AML-193 (cell line): ENCODE measurements around the gene TENT4B.
A peak's percentile ranks its signal among the peaks of the same experiment; 100 is the strongest.

ENCODE experiments used
- DNase-seq, 2 experiments: peaks; one replicate each; lab custom pipeline; 2025; lab: John Stamatoyannopoulos, UW

The TENT4B gene

DNA sequence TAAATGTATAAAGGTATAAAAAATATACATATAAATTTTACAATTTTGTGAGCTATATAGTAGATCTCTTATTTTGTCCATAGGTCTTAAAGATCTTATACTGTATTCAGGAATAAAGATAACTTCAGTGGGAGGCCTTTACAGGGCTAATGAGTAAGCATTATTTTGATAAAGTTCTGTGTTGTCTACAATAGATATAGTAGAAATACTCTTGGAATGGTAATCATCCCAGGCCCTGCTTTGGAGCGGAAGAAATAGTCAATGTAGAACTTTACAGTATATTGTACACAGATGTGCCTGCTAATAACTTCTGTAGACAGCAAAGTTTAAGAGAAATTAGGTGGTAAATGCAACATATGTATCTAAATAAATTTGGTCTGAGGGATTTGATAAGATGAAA is 42.6 kb downstream of the TENT4B start:
- no peak for DNase-seq

- DNase-seq = no peak
Observed at GRCh38 chr16:50197582-50197981, 44.5 kb downstream of the TENT4B start.

DNA sequence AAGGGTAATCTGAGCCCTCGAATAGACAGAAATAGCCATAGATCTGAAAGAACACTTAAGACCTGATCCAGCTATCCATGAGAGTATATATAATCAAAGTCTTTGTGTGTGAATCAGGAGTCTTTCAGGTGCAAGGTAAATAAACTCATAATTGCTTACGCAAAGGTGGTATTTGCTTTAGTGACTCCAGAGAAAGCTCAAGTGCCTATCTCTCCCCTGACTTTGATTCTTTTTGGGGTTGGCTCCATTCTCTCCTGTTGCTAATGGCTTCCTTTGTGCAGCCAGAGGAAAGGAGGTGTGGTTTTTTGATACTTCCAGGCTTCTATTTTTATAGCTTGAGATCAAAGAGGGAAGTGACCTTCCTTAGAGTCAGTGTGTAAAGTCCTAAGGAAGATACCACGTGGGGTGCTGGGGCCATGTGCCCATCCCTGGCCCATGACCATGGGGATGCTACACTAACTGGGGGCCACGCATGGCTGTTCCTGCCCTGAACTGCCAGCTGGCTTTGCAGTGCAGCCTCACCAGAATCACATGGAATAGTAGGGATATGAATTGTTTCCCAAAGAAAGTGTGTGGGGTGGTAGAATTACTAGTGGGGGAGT is 45.8 kb downstream of the TENT4B start:
- no peak for DNase-seq

- no peak for DNase-seq
Observed at GRCh38 chr16:50201787-50202186, 48.7 kb downstream of the TENT4B start.

GRCh38 chr16:50202926-50203624 is 50.0 kb downstream of the TENT4B start:
- DNase-seq = no peak

- DNase-seq = no peak
Observed at GRCh38 chr16:50203681-50204080, 50.6 kb downstream of the TENT4B start.

GRCh38 chr16:50204453-50205108 is 51.5 kb downstream of the TENT4B start:
- DNase-seq = no peak

GRCh38 chr16:50207652-50208051 is 54.5 kb downstream of the TENT4B start:
- no peak for DNase-seq

DNA sequence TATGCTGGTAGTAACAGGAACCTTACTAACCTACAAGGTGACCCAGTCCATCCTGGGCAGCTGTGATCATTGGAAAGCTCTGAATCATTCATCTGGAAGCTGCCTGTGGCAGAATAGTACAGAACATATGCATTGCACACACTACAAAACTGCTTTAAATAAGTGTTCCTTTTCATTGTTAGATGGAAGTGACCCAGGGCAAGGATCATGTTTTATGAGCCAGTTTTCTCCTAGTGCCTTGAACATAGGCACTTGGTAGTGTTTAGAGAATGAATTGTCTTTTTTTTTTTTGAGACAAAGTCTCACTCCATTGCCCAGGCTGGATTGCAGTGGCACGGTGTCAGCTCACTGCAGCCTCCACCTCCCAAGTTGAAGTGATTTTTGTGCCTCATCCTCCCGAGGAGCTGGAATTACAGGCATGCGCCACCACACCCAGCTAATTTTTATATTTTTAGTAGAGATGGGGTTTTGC is 55.4 kb downstream of the TENT4B start:
- DNase-seq = no peak

- peak; percentile 34 to 37 for DNase-seq
Observed at GRCh38 chr16:50209546-50210265, 56.6 kb downstream of the TENT4B start.

GRCh38 chr16:50210266-50211038 is 57.3 kb downstream of the TENT4B start:
- DNase-seq = peak; percentile 66 to 69

GRCh38 chr16:50213939-50214519 is 60.9 kb downstream of the TENT4B start:
- peak; percentile 59 to 63 for DNase-seq

GRCh38 chr16:50215680-50216079 is 62.6 kb downstream of the TENT4B start:
- DNase-seq = no peak

DNA sequence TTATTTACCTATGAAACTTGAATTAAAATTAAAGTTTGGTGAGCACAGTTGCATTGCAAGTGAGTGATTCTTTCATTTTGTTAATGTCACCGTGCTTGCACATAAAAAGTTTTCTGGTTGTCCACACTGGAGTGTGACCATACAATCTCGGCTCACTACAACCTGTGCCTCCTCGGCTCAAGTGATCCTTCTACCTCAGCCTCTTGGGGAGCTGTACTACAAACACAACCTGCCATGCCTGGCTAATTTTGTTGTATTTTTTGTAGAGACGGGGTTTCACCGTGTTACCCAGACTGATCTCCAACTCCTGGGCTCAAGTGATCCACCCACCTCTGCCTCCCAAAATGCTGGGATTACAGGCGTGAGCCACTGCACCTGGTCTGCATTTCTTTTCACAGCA is 63.1 kb downstream of the TENT4B start:
- no peak for DNase-seq

DNA sequence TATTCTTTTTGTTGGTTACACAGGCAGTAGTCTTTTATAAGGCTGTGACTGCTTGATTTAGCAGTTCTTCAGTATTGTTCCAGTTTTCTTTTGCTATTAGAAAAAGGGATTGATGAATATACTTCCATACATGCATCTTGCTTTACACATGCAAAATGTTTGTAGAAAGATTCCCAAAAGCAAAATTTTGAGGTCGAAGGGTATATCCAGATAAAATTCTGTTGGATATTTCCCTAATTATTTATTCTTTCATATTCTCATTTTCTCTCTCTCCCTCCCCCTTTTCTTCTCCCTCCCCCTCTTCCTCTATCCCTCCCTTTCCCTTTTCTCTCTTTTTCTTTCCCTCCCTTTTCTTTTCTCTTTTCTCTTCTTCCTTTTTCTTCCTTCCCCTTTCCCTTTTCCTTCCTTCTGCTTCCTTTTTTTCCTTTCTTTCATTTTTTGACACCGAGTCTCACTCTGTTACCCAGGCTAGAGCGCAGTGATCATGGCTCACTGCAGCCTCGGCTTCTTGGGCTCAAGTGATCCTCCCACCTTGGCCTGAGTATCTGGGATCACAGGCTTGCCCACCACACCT is 66.4 kb downstream of the TENT4B start:
- DNase-seq = no peak

DNA sequence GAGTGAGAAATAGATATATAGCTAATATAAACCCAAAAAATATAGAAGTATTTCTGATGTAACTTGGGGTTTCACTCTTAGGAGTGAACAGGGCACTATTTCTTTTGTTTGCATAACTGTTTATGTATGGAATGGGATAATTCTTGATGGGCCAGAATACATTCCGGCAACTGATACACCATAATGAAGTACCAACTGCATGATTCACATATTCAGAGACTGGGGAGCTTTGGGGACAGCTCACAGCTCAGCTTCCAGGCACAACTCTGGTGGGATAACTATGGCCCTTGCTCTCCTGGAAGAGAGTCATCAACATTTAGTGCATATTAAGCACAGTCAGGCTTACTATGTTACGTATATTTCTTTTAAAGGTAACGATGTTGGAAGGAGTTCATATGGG is 71.2 kb downstream of the TENT4B start:
- DNase-seq = no peak

DNA sequence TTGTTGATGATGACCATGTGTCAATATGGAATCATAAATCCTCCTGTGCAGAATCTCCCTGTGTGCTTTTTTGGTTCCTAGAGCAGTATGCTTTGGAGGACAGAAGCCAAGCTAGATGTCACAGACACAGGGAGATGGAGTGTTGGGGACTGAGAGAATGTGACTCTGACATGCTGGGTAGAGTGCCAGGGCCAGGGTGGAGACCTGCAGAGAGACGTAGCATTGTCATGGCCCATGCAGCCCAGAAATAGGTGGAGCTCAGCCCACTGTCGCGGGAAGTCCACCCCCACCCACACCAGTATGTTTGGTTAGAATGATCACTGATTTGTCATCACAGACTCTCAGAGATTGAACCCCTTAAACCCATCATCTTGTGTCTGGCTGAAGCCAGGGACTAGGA is 74.0 kb downstream of the TENT4B start:
- no peak for DNase-seq

- DNase-seq = no peak
Observed at GRCh38 chr16:50227665-50228064, 74.6 kb downstream of the TENT4B start.

DNA sequence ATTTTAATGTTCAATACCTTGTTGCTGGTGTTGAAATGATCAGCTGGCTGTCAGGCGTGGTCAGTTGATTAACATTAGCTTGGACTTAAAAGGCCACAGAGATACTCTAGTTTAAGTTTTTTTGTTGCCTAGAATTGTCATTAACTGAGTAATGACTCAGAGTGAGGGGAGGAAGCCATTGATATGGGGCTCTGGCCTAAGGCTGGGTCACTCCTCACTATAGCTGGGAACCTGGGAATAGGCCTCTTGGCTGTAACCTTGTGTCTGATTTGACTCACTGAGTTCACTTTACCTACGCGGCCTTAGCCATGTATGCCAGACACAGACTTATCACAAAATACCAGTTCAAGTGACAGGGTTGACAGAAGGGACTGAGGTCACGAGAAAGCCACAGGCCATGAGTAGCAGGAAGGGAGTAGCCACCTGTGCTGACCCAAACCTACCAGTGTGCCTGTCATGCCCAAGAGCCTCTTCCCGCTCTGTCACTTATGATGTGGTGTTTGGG is 75.3 kb downstream of the TENT4B start:
- DNase-seq = no peak

DNA sequence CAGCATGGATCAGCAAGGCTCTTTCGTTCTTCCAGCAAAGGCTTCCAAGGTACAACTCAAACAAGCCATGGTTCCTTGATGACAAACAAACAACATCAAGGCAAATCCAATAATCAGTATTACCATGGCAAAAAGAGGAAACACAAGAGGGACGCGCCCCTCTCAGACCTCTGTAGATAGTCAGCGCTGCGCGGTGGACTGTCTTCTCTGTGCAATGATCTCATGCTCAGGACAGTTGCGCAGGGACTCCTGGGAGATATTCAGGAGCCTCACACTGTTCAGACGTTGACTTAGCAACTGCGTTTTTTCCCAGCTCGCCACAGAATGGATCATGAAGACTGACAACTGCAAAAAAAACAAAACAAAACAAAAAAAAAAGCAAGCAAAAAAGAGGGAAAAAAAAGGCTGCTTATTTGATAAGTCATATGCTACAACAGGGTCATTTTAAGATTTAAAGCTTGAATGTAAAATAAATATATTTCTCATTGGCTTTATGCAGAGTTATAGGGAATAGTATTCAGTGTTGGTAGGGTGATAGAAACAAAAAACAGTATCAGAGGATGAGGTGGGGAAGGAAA is 76.1 kb downstream of the TENT4B start:
- no peak for DNase-seq
